Activated naive CD4-positive, alpha-beta T cell treated with Interleukin-2 at 50 U/mL for 16 hours (primary cell): ENCODE measurements around the gene HIVEP3.
"Not testable (repeated sequence)": the region's sequence is repeated elsewhere in the genome, so short reads cannot be mapped to it uniquely, and the experiment has no call there.

ENCODE experiments used
- DNase-seq: peaks from one replicate; pipeline ENCODE4 v3.0.0-alpha.2; 2020

HIVEP3 gene

GRCh38 chr1:41918450-41919043, at the start of gene HIVEP3:
HIVEP3 (minus strand) TSS chr1:41918922.
- DNase-seq, result no peak

- no peak for DNase-seq
These were observed 45.7 kb upstream of the HIVEP3 start for GRCh38 chr1:41964400-41964799.

GRCh38 chr1:41963636-41964035, 44.9 kb upstream of the HIVEP3 start:
- DNase-seq, result no peak

- no peak for DNase-seq
These were observed 39.4 kb upstream of the HIVEP3 start for GRCh38 chr1:41958015-41958673.

GRCh38 chr1:41957568-41957967, 38.8 kb upstream of the HIVEP3 start:
- no peak for DNase-seq

GRCh38 chr1:41955461-41956159, 36.9 kb upstream of the HIVEP3 start:
- no peak for DNase-seq

GRCh38 chr1:41954533-41954944, 35.8 kb upstream of the HIVEP3 start:
- DNase-seq, result no peak

GRCh38 chr1:41953291-41953690, 34.6 kb upstream of the HIVEP3 start:
- DNase-seq, result no peak

GRCh38 chr1:41952208-41952607, 33.5 kb upstream of the HIVEP3 start:
- no peak for DNase-seq

GRCh38 chr1:41951492-41951891, 32.8 kb upstream of the HIVEP3 start:
- not testable (repeated sequence) for DNase-seq

- no peak for DNase-seq
These were observed 32.1 kb upstream of the HIVEP3 start for GRCh38 chr1:41950820-41951219.

- not testable (repeated sequence) for DNase-seq
These were observed 27.2 kb upstream of the HIVEP3 start for GRCh38 chr1:41945946-41946345.

GRCh38 chr1:41943717-41944116, 25.0 kb upstream of the HIVEP3 start:
- DNase-seq, result no peak

- no peak for DNase-seq
These were observed 23.6 kb upstream of the HIVEP3 start for GRCh38 chr1:41942278-41942677.

- DNase-seq, result no peak
These were observed 22.7 kb upstream of the HIVEP3 start for GRCh38 chr1:41941381-41941780.

GRCh38 chr1:41939194-41939593, 20.5 kb upstream of the HIVEP3 start:
- DNase-seq, result no peak

- DNase-seq, result peak; percentile 11
These were observed 17.4 kb upstream of the HIVEP3 start for GRCh38 chr1:41936107-41936506.

- no peak for DNase-seq
These were observed 16.5 kb upstream of the HIVEP3 start for GRCh38 chr1:41935226-41935625.

GRCh38 chr1:41933106-41933505, 14.4 kb upstream of the HIVEP3 start:
- no peak for DNase-seq

GRCh38 chr1:41931578-41931977, 12.9 kb upstream of the HIVEP3 start:
- DNase-seq, result no peak

- no peak for DNase-seq
These were observed 8.4 kb upstream of the HIVEP3 start for GRCh38 chr1:41927118-41927517.

- DNase-seq, result no peak
These were observed 7.0 kb upstream of the HIVEP3 start for GRCh38 chr1:41925712-41926111.

- no peak for DNase-seq
These were observed 6.2 kb upstream of the HIVEP3 start for GRCh38 chr1:41924911-41925310.

GRCh38 chr1:41921271-41921670, 2.5 kb upstream of the HIVEP3 start:
- not testable (repeated sequence) for DNase-seq
